GM04504 (cell line): Measurements from ENCODE around the gene TMEM86B.
"Not testable (repeated sequence)": the region's sequence is repeated elsewhere in the genome, so short reads cannot be mapped to it uniquely, and the experiment has no call there.

Source experiments
- DNase-seq: peaks from one replicate; pipeline ENCODE4 v3.0.0-alpha.2; 2012; ENCODE audit warnings: low read depth

Gene TMEM86B

DNA sequence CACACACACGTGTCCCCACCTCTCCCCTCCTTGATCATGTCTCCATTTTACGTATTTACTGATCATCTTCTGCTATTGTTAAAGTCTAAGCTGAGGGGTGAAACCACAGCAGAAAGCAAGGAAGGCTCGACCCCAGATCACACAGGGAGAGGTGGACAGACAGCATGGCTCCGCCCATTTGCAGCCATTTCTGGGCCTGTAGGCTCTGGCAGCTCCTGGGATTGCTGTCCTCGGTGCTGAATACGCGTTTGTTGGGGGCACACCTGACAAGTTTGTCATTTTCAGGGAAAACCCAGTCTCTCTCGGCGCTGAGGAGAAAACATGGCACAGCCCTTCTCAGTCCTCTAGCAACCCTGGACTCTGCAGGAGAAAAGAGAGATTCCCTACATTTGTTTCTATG, 8.0 kb downstream of the TMEM86B start:
- DNase-seq = no peak

DNA sequence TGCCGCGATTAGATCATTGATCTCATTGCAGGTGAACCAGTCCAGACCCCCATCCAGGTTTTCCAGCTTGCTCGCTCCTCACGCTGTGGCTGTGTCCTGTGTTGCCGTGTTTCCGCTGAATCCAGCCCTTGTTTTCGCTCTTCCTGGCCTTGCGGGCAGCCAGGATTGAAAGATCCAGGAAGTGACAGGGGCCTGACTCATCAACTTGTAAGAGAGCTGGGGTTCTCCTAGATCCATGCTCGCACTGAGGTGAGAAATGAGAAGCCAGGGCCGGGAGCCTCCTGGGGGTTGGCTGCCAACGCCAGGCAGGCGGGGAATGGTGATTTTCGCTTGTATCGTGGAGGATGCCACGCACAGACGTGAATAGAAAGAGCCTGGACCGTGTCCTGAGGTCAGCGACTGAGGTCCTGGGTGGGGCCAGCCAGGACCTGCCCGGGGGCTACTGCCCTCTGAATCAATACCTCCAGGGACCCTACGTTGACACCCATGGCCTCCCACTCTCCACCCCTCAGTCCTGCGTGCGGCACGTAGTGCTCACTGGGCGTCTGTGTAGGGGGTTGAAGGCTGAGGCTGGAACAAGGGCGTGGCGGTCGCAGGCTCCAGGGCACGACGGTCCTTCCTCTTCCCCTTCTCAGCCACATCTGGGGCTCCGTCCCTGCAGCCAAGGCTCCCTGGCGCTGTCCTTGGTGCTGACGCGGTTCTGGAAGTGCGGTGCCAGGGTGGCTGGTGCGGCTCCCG, 11.9 kb downstream of the TMEM86B start:
- peak; percentile 98 for DNase-seq

DNA sequence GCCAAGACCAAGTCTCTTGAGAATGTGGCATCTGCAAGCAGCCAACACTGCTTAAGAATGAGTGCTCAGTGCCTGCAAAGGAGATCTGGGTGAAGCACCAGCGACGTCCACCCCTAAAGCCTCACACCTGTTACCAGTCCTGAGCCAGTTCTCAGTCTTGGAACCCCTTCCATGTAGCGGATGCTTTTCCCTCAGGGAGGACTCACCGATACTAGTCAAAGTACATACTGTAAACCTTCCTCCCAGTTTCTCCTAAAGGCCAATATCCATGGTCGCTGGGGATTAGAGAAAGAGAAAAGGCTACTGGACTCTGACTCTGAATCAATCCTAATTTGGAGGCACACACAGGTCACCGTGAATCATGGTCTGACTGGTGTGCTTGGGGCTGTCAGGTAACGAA, 15.0 kb downstream of the TMEM86B start:
- no peak for DNase-seq

DNA sequence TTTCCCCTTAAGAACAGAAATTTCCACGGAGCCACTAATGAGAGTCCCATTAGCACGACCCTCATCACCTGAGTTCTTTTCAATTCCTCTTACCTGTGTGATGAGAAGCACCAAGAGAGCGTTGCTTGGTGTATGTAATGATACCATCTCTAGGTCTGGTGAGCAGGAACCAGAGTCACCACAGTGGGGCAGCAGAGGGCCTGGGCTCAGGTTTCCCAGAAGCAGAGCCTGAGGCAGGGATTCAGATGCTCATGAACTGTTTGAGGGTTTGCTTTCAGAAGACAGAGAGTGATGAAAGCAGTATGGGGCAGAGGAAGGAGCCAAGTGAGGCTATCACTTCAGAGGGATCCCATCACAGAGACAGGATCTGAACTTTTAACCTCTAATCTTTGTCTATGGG, 16.1 kb downstream of the TMEM86B start:
- DNase-seq = no peak

DNA sequence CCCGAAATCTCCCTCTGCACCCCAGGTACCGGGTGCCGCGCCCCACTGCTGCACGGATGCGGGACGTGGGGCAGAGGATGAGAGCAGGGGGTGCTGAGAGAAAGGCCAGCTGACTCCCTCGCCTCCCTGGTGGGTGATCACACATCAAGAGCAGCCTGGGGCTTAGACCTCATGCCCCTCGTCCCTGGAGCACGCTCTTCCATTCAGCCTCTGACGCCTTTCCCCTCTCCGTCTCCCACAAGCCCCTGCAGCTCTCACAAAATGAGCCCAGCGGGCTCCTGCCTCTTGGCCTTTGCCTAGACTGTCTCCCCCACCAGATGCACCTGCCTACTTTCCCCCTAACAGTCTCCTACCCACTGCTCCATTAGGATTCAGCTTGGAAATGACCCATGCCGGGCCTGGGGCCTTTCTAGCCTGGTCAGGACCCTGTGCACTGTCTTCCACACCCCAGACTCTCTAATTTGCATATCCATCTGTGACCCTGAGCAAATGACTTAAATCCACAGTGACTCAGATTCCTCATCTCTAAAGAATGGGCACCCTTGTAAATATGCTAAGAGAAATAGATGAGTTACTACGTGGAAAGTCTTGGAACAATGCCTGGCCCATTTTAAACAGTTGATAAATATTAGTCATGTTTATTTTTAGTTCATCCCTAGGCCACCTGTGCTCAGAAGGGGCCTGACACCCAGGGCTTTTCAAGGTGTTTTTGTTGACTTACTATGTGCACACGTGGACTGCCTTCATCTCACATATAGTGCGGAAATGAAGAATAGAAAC, 18.7 kb downstream of the TMEM86B start:
- DNase-seq = peak; percentile 89

DNA sequence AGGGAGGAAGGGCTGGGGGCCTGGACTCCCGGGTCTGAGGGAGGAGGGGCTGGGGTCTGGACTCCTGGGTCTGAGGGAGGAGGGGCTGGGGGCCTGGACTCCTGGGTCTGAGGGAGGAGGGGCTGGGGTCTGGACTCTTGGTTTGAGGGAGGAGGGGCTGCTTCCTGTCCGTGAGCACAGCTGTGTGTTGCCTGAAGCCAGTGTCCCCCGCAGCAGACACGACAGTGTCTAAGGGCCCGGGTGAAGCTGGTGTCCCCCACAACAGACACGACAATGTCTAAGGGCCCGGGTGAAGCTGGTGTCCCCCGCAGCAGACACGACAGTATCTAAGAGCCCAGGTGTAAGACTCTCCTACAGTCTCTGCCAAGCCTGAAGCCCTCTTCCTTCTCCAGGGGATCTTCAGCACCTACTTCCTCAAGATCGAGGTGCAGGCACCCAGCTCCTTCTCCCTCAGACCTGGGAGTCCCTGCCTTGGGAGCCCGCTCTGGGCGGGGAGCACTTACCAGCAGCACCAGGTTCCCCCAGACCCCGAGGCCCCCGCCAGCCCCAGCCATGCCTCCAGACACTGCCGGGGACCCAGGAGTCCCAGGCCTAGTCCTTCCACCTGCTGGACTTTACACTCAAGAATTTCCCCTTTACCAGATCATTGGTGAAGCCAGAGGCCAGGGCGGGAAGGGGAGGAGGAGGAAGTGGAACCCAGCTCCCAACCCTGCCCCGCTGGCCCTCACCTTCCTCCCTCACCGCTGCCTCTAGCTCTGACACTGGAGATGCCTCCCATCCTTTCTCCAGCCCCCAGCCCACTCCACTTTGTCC, 19.5 kb downstream of the TMEM86B start, which contains the start of gene PTPRH:
TSS of gene PTPRH (minus strand) at position 622 of the 813 bp plus-strand sequence. CDS start at position 554, 68 bp downstream.
- DNase-seq = no peak

DNA sequence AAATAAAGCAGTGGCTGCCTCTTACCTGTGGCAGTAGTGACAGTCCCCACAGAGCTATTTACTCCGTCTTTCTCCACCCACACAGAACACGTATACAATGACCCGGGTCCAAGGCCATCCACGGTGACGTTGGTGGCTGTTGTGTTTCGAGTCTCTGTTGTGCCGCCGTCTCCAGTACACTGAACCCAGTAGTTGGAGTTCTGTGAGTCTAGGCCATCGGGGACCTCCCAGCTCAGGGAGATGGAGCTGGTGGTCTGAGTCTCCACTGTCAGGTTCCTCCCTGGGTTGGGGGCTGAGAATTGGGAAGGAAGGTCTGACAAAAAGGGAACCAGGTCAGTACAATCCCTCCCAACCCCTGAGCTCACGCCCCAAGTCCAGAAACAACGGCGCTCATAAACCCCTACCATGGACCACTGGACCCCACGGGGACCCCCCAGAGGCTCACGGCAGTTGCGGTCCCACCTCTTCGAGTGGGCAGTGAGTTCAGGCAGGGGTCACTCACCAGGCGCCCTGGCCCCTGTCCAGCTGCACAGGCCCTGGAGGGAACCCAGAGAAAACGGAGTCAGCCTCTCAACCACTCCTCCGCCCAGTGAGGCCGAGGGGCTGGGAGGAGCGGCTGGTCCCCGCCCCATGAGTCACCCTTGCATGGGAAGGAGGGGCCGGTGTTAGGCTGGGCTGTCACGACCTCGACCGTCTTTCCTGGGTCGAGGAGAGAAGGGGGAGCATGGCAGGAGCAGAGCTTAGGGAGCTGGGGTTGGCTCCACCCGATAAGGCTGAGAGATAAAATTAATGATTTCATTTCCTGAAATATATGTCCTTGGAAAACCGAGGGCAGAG, 21.7 kb downstream of the TMEM86B start:
- peak; percentile 72 for DNase-seq

DNA sequence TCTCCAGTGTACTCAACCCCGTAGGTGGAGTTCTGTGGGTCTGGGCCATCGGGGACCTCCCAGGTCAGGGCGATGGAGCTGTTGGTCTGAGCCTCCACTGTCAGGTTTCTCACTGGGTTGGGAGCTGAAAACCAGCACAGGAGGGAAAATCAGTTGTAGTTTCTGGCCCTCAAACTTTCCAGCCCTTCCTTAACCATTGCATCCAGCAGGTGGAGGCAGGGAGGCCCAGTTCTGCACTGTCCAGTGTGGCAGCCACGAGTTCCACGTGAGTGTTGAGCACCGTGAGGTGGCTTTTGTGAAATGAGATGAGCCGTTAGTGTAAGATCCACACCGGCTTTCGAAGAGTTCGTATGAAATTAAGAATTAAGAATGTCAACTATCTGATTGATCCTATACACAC, 26.4 kb downstream of the TMEM86B start:
- DNase-seq = not testable (repeated sequence)

DNA sequence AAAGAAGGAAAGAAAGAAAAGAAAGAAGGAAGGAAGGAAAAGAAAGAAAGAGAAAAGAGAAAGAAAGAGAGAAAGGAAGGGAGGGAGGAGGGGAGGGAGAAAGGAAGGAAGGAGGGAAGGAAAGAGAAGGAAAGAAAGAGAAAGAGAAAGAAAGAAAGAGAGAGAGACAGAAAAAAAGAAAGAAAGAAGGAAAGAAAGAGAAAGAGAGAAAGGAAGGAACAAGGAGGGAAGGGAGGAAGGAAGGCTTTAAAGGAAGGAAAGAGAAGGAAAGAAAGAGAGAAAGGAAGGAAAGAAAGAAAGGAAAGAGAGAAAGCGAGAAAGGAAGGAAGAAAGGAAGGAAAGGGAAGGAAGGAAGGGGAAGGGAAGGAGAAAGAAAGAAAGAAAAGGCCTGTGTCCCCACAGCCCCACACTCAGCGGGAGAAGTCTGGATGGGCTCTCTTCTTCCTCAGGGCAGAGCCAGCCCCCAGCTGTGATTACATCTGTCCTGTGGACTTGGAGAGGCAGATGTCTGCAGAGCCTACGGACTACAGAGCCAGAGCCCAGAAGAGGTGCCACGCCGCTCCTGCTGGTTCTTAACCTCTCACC, 28.9 kb downstream of the TMEM86B start:
- DNase-seq = no peak

DNA sequence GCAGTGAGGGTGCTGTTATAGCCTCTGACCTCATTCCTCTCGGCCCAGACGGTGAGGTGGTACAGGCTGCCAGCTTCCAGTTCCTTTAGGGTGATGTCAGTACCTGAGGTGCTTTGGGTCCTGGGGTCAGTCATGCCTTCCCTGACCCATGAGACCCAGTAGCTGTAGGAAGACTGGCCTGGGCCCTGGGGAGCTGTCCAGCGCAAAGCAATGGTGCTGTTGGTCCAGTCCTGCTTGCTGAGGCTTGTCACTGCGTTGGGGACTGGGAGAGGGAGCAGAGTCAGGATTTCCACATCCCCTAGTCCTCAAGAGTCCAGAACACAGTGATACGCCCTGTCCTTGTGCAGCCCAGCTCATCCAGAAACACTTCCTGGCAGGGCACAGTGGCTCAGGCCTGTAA, 29.9 kb downstream of the TMEM86B start:
- no peak for DNase-seq

DNA sequence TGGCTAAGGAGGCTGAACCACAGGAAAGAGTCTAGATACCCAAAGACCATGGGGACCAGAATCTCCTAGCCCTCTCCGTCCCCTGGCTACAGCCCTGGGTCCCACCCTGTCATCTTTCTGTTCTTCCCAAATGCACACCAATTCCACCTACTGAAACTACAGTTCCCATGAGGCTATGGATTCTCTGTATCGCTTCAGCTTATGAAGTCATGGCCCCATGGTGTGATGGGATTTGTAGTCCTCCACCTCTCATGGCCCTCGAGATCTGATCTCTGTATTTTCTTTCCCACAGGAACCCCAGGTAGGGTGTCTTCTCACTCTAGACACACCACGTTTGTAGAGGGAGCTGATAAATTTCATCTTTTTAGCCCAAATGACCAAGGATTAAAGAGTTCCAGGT, 31.0 kb downstream of the TMEM86B start:
- DNase-seq = no peak

DNA sequence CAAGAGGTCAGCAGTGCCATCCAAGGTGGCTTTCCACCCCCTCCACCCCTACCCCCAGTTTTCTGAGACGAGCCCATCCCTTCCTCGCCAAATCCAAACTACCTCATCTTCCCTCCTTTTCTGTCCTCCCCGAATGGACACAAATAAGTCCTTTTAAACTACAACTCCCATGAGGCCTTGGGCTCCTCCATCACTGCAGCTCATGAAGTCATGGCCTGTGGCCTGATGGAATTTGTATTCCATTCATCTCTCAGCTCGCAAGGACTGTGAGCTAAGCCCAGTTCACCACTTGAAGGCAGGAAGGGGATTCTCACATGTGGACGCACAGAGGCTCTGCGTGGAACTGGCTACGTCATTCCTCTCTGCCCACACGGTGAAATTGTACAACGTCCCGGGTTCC, 31.8 kb downstream of the TMEM86B start:
- DNase-seq = no peak

DNA sequence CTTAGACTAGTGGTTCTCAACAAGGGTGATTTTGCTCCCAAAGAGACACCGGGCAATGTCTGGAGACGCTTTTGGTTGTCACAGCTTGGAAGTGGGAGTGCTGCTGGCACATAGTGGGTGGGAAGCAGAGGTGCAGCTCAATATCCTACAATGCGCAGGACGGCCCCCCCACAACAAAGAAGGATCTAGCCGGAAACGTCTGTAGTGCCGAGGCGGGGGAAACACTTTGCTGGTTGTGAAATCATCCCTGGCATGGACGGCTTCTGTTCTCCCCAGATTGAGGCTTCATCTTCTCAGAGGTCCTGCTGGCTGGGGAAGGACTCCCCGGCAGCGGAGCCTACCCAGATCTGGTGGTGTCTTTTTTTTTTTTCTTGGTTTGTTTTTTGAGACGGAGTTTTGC, 35.1 kb downstream of the TMEM86B start:
- no peak for DNase-seq

DNA sequence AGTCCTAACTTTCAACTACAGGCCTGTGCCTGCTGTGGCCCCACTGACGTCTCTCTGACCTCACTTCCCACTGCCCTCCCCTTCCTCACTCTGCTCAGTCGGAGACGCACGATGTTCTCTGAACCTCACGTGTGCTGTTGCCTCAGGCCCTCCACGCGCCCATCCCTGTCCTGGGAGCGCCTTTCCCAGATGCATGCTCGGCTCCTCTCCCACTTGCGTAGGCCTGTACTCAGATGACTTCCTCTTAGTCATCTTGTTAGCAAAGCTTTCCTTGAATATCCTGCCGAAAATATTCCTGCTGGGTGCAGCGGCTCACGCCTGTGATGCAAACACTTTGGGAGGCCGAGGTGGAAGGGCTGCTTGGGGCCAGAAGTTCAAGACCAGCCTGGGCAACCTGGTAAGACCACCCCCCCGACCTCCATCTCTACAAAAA, 39.1 kb downstream of the TMEM86B start:
- peak; percentile 76 for DNase-seq

DNA sequence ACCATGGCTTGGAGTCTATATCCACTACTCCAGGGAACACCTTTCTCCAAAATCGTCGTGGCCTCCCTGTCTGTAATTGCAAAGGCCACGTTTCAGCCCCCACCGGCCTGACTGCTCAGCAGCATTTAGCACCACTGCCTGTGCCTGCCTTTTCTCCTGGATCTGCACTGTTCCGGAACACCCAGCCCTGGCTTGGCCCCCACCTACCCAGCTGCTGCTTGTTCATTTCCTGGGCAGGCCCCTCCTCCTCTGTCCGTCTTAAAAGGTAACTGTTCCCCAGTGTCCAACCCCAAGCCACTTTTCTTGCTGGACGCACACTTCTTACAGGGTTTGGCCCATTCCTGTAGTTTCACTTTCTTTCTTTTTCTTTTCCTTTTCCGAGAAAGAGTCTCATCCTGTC, 39.9 kb downstream of the TMEM86B start:
- no peak for DNase-seq

DNA sequence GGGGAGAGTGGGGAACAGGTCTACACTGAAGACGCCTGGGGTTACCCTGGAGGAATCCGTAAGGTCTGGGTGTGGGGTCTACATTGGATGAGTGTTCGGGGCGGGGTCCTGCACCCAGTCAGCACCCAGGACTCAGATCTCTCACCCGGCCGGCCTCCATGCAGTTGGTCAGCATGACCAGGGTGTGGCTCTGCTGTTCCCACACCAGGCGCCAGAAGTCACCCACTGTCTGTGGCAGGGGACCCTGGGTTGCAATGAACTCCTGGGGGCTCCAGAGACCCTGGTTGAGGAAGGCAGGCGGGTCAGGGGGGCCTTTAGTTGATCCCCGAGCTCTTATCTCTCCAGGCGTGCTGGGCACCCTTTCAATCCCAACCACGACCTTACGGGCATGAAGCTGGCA, 42.5 kb downstream of the TMEM86B start:
- DNase-seq = no peak

DNA sequence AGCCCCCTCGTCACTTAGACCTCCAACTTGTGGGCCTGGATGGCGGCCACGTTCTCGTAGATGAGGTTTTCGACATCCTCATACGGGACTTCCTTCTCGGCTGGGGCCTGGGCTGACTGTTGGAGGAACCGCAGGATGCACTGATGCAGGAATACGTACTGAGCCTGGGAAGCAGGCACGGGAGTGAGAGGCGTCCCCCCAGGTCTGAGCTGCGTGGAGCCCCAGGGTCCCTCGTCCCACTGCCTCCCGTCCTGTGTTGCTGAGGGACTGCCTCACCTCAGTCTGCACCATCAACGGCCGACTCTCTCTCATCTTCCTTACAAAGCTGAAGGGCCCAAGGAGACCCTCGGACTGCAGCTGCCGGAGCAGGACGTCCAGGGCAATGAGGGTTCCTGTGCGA, 46.8 kb downstream of the TMEM86B start:
- DNase-seq = no peak

DNA sequence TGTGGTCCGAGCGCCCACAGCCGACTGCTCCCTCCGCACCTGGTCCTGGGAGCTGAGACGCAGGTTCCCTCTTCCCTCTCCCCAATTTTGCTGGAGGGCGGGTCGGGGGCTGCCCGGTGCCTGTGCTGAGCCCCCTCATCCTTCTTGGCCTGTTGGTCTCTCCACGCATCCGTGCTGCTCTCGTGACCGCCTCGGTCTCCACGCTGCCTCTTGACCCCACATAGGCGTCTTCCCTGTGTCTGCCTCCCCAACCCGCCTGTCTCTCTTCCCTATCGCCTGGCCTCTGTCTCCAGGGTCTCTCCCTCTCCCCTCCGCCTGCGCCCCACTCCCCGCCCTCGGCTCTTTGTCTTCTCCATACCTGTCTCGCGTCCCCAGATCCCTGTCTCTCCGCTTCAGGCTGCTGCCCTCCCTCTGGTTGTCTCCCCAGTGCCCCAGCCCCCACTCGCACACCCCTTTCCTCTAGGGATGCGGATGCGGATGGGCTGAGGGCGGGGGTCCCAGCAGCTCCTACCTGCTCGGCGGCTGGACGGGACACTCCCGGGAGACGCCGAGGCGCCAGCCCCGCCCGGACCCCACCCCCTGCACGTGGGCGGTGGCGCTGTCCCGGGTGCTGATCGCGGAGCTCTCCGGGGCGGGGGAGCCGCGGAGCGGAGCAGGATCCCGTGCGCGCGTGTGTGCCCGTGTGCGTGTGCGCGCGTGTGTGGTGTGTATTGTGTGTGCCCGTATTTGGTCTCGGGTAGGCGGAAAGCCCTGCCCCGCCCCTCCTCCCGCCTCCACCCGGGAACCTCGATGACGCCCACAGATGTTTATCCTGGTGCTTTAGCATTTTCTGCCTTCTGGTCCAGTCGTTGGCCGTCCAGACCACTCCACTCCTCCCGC, 48.7 kb downstream of the TMEM86B start, which contains the start of gene SYT5:
TSS of gene SYT5 (minus strand) at position 684 of the 879 bp plus-strand sequence. CDS start 1,248 bp downstream, outside the sequence.
- no peak for DNase-seq

DNA sequence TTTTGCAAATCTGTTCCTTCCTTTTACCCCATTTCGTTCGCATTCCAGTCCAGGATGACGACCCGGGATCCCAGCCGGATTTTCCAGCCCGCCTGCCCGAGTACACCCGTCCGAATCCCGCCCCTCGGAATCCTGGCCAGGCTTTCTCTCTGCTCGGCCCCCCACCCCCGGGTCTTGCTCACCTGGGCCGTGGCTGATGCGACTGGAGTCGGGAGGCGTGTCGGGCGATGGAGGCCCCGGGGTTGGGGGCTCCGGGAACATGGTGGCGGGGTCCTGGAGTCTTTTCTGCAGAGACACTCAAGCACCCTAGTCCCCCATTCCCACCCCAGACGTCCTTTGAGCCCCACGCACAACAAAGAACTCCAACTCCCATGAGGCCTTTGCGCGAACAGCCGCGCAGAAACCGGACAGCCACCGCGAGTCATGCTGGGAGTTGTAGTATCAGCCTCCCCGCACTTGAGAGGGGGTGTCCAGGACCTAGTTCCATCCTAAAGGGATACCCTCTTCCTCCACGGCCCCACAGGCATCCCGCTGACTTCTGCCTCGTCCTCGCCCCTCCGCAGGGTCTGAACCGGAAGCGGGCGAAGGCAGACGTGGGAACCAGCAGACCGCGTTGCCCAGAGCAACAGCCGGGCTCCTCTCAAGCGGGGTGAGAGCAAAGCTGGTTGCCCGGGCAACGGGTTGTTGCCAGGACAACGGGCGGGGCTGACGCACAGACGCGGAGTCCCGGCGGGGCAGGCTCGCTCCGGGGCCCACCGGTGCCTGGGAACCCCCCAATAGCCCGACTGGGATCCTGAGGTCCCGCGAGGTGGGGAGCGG, 49.6 kb downstream of the TMEM86B start:
- peak; percentile 58 for DNase-seq
